Measurements from ENCODE around the gene ADIPOR1. TPM values are rescaled to one million over a fixed set of nuclear protein-coding genes. Genes with fewer than 3 reads are reported as not detected.

Gene ADIPOR1
- polyA plus RNA-seq, 2 of the 4 experiments (the other 2 are of a cell fraction): 56.4 to 131 TPM

DNA sequence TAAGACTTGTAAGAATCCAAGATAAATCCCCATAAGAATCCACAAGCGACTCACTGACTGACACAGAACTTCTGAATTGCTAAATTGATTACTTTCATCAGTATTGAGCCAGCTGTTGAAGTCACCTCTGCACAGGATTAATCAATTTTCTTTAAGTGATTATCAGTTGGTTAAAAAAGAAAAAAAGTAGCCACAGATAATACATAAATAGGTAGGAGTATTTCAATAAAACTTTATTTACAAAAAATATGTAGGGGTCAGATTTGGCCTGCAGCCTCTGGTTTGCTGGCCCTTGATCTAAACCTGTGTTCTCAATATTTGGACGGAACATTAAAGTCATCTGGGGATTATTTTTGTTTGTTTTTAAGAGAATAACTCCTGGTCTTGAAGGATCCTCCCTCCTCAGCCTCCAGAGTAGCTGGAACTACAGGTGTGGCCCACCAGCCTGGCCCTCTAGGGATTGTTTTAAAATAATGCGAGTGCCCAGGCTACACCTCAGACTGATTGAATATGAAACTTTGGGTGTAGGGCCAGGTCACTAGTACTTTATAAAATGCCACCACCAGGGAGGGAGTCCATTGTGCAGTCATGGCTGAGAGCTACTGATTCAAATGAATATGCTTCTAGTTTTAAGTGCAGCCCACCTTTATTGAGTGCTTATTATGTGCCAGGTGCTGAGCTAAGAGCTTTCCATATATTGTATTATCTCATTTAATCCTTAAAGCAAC, 42.3 kb upstream of the ADIPOR1 start (continued):
- TF ChIP-seq, protein P1, sequence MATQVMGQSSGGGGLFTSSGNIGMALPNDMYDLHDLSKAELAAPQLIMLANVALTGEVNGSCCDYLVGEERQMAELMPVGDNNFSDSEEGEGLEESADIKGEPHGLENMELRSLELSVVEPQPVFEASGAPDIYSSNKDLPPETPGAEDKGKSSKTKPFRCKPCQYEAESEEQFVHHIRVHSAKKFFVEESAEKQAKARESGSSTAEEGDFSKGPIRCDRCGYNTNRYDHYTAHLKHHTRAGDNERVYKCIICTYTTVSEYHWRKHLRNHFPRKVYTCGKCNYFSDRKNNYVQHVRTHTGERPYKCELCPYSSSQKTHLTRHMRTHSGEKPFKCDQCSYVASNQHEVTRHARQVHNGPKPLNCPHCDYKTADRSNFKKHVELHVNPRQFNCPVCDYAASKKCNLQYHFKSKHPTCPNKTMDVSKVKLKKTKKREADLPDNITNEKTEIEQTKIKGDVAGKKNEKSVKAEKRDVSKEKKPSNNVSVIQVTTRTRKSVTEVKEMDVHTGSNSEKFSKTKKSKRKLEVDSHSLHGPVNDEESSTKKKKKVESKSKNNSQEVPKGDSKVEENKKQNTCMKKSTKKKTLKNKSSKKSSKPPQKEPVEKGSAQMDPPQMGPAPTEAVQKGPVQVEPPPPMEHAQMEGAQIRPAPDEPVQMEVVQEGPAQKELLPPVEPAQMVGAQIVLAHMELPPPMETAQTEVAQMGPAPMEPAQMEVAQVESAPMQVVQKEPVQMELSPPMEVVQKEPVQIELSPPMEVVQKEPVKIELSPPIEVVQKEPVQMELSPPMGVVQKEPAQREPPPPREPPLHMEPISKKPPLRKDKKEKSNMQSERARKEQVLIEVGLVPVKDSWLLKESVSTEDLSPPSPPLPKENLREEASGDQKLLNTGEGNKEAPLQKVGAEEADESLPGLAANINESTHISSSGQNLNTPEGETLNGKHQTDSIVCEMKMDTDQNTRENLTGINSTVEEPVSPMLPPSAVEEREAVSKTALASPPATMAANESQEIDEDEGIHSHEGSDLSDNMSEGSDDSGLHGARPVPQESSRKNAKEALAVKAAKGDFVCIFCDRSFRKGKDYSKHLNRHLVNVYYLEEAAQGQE (IDR thresholded peaks at IDR 0.05): no peak
- TF ChIP-seq CBX8 (IDR thresholded peaks at IDR 0.05) (no peak), GATA3 (IDR thresholded peaks at IDR 0.05; ENCODE audit: borderline replicate concordance) (no peak)
- TF ChIP-seq, protein P2, sequence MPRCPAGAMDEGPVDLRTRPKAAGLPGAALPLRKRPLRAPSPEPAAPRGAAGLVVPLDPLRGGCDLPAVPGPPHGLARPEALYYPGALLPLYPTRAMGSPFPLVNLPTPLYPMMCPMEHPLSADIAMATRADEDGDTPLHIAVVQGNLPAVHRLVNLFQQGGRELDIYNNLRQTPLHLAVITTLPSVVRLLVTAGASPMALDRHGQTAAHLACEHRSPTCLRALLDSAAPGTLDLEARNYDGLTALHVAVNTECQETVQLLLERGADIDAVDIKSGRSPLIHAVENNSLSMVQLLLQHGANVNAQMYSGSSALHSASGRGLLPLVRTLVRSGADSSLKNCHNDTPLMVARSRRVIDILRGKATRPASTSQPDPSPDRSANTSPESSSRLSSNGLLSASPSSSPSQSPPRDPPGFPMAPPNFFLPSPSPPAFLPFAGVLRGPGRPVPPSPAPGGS (IDR thresholded peaks at IDR 0.05): no peak

DNA sequence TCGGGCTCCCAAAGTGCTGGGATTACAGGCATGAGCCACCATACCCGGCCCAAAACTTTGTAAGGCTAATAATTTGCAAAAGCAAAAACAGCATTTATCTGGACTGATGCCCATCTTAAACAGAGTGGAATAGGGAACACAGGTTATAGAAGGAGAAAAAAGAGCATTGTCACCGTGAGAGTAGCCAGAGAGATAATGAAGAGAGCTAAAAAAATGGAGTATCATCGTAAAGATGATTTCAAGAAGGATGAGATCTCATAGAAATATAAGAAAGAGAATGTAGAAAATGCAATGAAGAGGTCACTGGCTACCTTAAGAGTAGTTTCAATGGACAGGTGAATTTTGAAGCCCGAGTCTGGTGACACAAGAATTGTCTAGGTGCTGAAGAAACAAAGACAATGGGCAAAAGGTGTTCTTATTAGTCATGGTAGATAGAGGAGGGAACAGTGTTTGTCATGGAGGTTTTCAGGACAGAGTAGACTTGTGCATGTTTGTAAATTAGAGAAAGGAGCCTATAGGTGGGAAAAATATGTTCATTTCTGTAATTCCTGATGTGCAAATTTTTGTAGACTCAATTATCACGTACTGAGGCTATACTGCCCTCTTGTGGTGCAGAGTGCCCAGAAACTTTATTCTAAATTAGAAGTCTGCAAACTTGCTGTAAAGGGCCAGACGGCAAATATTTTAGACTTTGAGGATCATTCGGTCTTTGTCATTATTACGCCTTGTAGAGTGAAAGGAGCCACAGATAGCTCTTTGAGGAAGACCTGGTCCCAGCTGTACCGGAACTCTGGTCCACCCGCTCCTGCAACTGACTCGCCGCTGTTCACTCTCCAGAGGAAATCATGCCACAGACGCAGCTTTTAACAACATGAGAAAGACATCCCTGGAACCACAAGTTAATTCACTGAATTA, 41.0 kb upstream of the ADIPOR1 start:
- 34% methylated on average over 14 of the region's 14 CpGs for WGBS (ENCODE audit: missing lambda C conversion rate)
- Histone ChIP-seq H3K4me1 (no peaks in the 10 kb centered on the region), H3K27ac (peak overlapping the region in 1 of 2 experiments; percentile 9; a peak in 1 of 6 replicates), H3K4me3 (no peak overlapping the region), H3K4me2 (peak overlapping the region; percentile 61), H3K9me3 (no peaks in the 10 kb centered on the region)
- FAIRE-seq: no peak
- CTCF ChIA-PET: interaction anchor here (0.6 to 3.8 kb wide), 42 partner anchors 8 to 735 kb away, joined by 3 to 28 read pairs (median 4); partner anchors contain the start of gene TMEM183A
- ATAC-seq: peak; percentile 34 to 71; a peak in 3 of 6 replicates
- TF ChIP-seq, protein P3, sequence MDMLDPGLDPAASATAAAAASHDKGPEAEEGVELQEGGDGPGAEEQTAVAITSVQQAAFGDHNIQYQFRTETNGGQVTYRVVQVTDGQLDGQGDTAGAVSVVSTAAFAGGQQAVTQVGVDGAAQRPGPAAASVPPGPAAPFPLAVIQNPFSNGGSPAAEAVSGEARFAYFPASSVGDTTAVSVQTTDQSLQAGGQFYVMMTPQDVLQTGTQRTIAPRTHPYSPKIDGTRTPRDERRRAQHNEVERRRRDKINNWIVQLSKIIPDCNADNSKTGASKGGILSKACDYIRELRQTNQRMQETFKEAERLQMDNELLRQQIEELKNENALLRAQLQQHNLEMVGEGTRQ (IDR thresholded peaks at IDR 0.05): no peak
- TF ChIP-seq JUNB (IDR thresholded peaks at IDR 0.05) (no peak), EP300 (IDR thresholded peaks at IDR 0.05) (no peak), HOXB5 (CRISPR knock-in tag; IDR thresholded peaks at IDR 0.05) (no peak), BHLHE40 (IDR thresholded peaks at IDR 0.05; ENCODE audit: low read depth, low read length) (no peak), ZSCAN20 (CRISPR knock-in tag; IDR thresholded peaks at IDR 0.05) (no peak), RAD21 (conservative IDR thresholded peaks at IDR 0.05 in 1 of 2, IDR thresholded peaks at IDR 0.05 in 1 of 2) (peak; percentile 80 to 83), MAZ (IDR thresholded peaks at IDR 0.05; ENCODE audit: borderline replicate concordance, low read depth, low read length) (no peak), SMC3 (IDR thresholded peaks at IDR 0.05) (peak; percentile 67), FOSB (CRISPR knock-in tag; IDR thresholded peaks at IDR 0.05) (no peak), ESRRA (IDR thresholded peaks at IDR 0.05; ENCODE audit: borderline replicate concordance, low read length) (no peak), CHD2 (IDR thresholded peaks at IDR 0.05; ENCODE audit: low read length, partially characterized antibody) (no peak), MYC (IDR thresholded peaks at IDR 0.05; ENCODE audit: borderline replicate concordance, low read length) (no peak), CEBPB (IDR thresholded peaks at IDR 0.05) (no peak)
- TF ChIP-seq, protein P4, sequence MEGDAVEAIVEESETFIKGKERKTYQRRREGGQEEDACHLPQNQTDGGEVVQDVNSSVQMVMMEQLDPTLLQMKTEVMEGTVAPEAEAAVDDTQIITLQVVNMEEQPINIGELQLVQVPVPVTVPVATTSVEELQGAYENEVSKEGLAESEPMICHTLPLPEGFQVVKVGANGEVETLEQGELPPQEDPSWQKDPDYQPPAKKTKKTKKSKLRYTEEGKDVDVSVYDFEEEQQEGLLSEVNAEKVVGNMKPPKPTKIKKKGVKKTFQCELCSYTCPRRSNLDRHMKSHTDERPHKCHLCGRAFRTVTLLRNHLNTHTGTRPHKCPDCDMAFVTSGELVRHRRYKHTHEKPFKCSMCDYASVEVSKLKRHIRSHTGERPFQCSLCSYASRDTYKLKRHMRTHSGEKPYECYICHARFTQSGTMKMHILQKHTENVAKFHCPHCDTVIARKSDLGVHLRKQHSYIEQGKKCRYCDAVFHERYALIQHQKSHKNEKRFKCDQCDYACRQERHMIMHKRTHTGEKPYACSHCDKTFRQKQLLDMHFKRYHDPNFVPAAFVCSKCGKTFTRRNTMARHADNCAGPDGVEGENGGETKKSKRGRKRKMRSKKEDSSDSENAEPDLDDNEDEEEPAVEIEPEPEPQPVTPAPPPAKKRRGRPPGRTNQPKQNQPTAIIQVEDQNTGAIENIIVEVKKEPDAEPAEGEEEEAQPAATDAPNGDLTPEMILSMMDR (IDR thresholded peaks at IDR 0.05): peak; percentile 93
- TF ChIP-seq, protein P5, sequence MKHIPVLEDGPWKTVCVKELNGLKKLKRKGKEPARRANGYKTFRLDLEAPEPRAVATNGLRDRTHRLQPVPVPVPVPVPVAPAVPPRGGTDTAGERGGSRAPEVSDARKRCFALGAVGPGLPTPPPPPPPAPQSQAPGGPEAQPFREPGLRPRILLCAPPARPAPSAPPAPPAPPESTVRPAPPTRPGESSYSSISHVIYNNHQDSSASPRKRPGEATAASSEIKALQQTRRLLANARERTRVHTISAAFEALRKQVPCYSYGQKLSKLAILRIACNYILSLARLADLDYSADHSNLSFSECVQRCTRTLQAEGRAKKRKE (CRISPR knock-in tag; IDR thresholded peaks at IDR 0.05; ENCODE audit: low read depth): no peak
- POLR2A ChIA-PET: no interaction called here
- peak; percentile 25 to 60 for DNase-seq (ENCODE audit: low read depth in 1 of 2, low spot score in 1 of 2)
